Measurements from ENCODE around the gene ZNF304. TPM values are rescaled to one million over a fixed set of nuclear protein-coding genes. Genes with fewer than 3 reads are reported as not detected.

ZNF304 gene
- total and polyA plus RNA-seq, 2 of the 13 experiments (the other 11 are each of a cell fraction or from before 2014, with no cell fraction given): 3.4 to 8.0 TPM

- TF ChIP-seq MEIS1 (CRISPR knock-in tag; IDR thresholded peaks at IDR 0.05; ENCODE audit: borderline replicate concordance) (0 out of 2 replicates have a peak, but pooled peaks have one; percentile 6), MAFK (conservative IDR thresholded peaks at IDR 0.05 in 1 of 2, IDR thresholded peaks at IDR 0.05 in 1 of 2; ENCODE audit: low read length in 2 of 2) (no peak), SYNCRIP (IDR thresholded peaks at IDR 0.05; ENCODE audit: insufficient read depth, low read depth, low read length) (no peak), ZNF510 (CRISPR knock-in tag; IDR thresholded peaks at IDR 0.05; ENCODE audit: low read depth) (peak; percentile 31; the same call in 1 of the 2 replicates), LCORL (IDR thresholded peaks at IDR 0.05) (no peak), LCORL (CRISPR knock-in tag; IDR thresholded peaks at IDR 0.05) (peak; percentile 38; the same call in 1 of the 2 replicates), SP140L (CRISPR knock-in tag; IDR thresholded peaks at IDR 0.05; ENCODE audit: borderline replicate concordance) (no peak), PAX8 (CRISPR knock-in tag; IDR thresholded peaks at IDR 0.05; ENCODE audit: borderline replicate concordance) (no peak), TBX3 (IDR thresholded peaks at IDR 0.05; ENCODE audit: borderline replicate concordance) (peak; percentile 44; the same call in 1 of the 2 replicates), DNMT1 (CRISPR knock-in tag; IDR thresholded peaks at IDR 0.05) (no peak), THAP7 (CRISPR knock-in tag; IDR thresholded peaks at IDR 0.05) (no peak), ATF3 (CRISPR knock-in tag; IDR thresholded peaks at IDR 0.05) (peak; percentile 45; the same call in 1 of the 2 replicates), PBX2 (CRISPR knock-in tag; IDR thresholded peaks at IDR 0.05) (0 out of 2 replicates have a peak, but pooled peaks have one; percentile 20), MAZ (IDR thresholded peaks at IDR 0.05; ENCODE audit: borderline replicate concordance, low read depth, low read length) (peak; percentile 19; the same call in 1 of the 2 replicates), MAZ (CRISPR knock-in tag; IDR thresholded peaks at IDR 0.05; ENCODE audit: low read depth) (no peak), ZNF652 (CRISPR knock-in tag; IDR thresholded peaks at IDR 0.05; ENCODE audit: borderline replicate concordance, low read depth) (no peak), ZNF570 (CRISPR knock-in tag; IDR thresholded peaks at IDR 0.05; ENCODE audit: borderline replicate concordance) (no peak), ATRX (CRISPR knock-in tag; IDR thresholded peaks at IDR 0.05; ENCODE audit: borderline replicate concordance) (no peak), SIN3A (IDR thresholded peaks at IDR 0.05; ENCODE audit: borderline replicate concordance, low read depth, low read length) (peak; percentile 76)
- TF ChIP-seq, protein P1, sequence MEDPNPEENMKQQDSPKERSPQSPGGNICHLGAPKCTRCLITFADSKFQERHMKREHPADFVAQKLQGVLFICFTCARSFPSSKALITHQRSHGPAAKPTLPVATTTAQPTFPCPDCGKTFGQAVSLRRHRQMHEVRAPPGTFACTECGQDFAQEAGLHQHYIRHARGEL (CRISPR knock-in tag; IDR thresholded peaks at IDR 0.05): no peak
- TF ChIP-seq, protein P2, sequence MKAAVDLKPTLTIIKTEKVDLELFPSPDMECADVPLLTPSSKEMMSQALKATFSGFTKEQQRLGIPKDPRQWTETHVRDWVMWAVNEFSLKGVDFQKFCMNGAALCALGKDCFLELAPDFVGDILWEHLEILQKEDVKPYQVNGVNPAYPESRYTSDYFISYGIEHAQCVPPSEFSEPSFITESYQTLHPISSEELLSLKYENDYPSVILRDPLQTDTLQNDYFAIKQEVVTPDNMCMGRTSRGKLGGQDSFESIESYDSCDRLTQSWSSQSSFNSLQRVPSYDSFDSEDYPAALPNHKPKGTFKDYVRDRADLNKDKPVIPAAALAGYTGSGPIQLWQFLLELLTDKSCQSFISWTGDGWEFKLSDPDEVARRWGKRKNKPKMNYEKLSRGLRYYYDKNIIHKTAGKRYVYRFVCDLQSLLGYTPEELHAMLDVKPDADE (CRISPR knock-in tag; IDR thresholded peaks at IDR 0.05): no peak
- TF ChIP-seq, protein P3, sequence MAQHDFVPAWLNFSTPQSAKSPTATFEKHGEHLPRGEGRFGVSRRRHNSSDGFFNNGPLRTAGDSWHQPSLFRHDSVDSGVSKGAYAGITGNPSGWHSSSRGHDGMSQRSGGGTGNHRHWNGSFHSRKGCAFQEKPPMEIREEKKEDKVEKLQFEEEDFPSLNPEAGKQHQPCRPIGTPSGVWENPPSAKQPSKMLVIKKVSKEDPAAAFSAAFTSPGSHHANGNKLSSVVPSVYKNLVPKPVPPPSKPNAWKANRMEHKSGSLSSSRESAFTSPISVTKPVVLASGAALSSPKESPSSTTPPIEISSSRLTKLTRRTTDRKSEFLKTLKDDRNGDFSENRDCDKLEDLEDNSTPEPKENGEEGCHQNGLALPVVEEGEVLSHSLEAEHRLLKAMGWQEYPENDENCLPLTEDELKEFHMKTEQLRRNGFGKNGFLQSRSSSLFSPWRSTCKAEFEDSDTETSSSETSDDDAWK (CRISPR knock-in tag; IDR thresholded peaks at IDR 0.05): no peak
- TF ChIP-seq, protein P4, sequence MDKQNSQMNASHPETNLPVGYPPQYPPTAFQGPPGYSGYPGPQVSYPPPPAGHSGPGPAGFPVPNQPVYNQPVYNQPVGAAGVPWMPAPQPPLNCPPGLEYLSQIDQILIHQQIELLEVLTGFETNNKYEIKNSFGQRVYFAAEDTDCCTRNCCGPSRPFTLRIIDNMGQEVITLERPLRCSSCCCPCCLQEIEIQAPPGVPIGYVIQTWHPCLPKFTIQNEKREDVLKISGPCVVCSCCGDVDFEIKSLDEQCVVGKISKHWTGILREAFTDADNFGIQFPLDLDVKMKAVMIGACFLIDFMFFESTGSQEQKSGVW (CRISPR knock-in tag; IDR thresholded peaks at IDR 0.05; ENCODE audit: borderline replicate concordance): no peak
Measured at GRCh38 chr19:57389730-57390598, 38.9 kb downstream of the ZNF304 start, which contains the start of gene ZNF548 (continued).

Measured in HepG2 (cell line).